CD4-positive, alpha-beta T cell treated with Interleukin-4 for 4 hours (primary cell): ENCODE measurements around the gene KRTAP1-1.
"Not testable (repeated sequence)": the region's sequence is repeated elsewhere in the genome, so short reads cannot be mapped to it uniquely, and the experiment has no call there.

Source experiments
- DNase-seq: peaks from one replicate; pipeline ENCODE4 v3.0.0-alpha.2; 2020

The KRTAP1-1 gene, protein sequence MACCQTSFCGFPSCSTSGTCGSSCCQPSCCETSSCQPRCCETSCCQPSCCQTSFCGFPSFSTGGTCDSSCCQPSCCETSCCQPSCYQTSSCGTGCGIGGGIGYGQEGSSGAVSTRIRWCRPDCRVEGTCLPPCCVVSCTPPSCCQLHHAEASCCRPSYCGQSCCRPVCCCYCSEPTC

GRCh38 chr17:41040783-41041571 is at the start of gene KRTAP1-1:
KRTAP1-1 (minus strand) TSS chr17:41041450; CDS start chr17:41041397, 53 bp downstream.
- not testable (repeated sequence) for DNase-seq

DNA sequence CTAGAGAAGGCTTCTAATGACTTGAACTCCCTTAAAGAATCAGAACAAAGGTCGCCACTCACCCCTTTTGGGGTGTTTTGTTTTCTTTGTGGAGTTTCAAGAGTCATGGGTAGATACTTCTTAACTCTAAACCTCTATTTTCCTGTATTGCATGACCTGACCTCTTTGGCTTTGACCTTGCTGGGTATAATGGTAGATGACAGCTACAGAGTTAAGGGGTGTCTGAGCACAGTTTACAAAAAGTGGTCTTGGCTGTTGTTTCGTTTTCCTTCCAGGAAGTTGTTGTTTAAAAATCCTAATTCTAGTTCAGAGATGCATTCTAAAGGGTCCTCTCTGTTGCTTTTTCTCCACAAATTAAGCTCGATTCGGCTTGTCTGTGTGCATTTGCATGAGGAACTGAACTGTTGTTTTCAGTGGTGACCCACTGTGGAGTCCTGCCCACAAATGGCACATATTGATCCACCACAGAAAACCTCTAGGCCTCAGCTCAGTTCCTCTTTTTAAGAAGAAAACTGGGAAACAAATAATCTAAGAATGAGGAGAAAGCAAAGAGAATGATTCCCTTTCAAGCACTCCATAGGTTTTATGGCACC is 47.6 kb upstream of the KRTAP1-1 start:
- not testable (repeated sequence) for DNase-seq

DNA sequence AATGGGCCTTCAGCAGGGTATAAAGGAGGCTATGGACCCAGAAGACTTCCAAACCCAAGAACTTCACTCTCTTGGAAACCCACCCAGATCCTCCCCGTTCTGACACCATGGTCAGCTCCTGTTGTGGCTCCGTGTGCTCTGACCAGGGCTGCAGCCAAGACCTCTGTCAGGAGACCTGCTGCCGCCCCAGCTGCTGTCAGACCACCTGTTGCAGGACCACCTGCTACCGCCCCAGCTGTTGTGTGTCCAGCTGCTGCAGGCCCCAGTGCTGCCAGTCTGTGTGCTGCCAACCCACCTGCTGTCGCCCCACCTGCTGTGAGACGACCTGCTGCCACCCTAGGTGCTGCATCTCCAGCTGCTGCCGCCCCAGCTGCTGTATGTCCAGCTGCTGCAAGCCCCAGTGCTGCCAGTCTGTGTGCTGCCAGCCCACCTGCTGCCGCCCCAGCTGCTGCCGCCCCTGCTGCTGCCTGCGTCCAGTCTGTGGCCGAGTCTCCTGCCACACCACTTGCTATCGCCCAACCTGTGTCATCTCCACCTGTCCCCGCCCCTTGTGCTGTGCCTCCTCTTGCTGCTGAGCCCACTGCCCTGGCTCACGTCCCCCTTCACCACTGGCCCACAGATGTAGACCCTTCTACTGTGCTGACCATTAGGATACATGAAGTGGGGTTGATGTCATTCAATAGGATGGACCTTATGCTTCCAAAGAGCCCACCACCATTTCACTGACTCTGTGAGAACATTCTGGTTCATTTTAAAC is 43.0 kb upstream of the KRTAP1-1 start, which contains the start of gene KRTAP4-7:
Gene KRTAP4-7, plus strand, starts transcription at position 51 of the 757 bp plus-strand sequence. Its CDS starts 57 bp downstream, at position 108.
- not testable (repeated sequence) for DNase-seq

GRCh38 chr17:41083427-41083826 is 42.2 kb upstream of the KRTAP1-1 start:
- not testable (repeated sequence) for DNase-seq

GRCh38 chr17:41082626-41083025 is 41.4 kb upstream of the KRTAP1-1 start:
- no peak for DNase-seq

DNA sequence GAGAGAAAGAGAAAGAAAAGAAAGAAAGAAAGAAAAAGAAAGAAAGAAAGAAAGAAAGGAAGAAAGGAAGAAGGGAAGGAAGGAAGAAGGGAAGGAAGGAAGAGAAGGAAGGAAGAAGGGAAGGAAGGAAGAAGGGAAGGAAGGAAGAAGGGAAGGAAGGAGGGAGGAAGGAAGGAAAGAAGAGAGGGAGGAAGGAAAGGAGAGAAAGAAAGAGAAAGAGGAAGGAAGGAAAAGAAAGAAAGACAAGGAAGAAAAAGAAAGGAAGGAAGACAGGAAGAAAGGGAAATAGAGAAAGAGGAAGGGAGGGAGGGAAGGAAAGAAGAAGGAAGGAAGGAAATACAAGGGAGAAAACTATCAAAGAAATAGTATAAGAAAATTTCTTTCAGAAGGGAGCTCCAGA is 35.5 kb upstream of the KRTAP1-1 start:
- DNase-seq, result no peak

DNA sequence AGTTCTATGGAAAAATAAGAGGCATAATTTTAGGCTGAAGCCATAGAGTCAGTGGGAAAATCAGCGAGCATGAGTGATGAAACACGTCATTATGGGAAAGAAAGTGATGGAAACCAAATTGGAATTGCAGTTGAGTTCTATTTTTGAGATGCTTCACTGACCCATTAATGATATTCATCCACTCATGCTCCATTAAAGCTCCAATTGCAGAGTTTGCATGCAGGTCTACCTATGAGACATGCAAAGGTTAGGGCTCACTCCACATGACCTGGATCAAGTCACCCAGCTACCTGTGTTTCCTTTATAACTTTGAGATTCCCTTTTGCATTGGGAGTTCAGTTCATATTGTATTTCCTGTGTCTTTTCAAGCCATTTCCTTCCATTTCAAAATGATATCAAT is 32.4 kb upstream of the KRTAP1-1 start:
- no peak for DNase-seq

GRCh38 chr17:41071606-41072360 is 30.5 kb upstream of the KRTAP1-1 start:
- DNase-seq, result no peak

DNA sequence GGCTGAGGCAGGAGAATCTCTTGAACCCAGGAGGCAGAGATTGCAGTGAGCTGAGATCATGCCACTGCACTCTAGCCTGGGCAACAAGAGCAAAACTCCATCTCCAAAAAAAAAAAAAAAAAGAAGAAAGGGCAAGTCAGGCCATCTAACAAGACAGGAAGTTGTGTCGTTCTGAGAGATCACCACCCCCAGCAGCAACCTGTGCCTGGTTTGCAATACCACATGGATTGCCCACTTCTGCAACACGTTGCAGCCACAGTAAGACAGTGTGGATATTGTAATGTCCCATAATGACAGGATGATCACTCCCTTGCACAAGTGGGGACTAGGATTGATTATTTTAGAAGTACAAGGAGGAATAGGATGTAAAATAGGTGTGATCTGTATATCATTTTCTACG is 27.8 kb upstream of the KRTAP1-1 start:
- no peak for DNase-seq

DNA sequence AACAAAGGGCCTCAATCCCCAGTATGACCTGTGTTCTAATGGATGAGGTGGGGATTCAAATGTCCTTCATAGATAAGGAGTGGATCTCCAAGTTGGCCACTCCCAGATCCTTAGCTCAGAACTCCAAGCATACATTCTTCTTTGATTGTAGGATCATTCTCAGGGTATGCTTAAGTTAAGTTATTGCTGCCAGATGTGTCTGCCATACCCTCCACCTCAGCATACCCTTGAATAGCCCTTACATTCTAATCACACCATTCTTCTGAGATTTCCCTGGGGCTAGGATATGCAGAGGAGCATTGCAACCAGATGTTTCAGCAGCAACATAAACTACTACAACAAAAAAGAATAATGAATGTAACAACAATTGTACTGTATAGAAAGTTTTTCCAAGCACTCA is 26.0 kb upstream of the KRTAP1-1 start:
- DNase-seq, result no peak

DNA sequence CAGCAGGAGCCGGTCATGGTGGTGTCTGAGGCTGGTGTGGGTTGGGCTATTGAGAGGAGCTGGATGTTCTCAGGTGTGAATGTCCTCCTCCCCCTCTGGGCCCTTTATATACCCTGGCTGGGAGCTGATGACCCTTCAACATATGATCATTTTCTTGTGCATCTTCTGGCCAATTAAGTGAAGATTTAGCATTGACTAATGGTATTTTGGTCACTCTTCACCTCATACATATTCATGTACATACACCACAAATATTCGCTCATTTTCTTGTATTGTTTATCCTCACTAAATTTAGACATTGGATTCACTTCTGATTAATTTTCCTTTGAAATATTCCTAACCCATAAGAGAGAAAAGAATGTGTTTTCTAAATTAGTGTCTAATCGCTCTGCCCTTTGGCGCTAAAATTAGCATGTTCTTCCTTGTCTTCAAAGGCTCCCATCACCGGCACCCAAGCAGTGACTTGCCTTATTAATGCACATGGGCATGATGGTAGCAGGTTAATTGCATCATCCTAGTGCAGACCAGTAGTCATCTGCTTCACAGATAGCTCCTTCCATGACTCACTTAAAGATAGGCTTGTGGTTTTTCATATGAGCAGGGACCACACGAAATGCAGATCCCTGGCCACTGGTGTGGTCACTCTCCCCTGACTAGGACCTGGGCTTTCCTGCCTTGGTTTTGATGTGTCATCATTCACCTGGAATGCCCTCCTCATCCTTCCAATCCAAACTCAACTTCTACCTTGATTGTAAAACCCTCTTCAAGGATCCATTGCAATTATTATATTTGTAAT is 24.8 kb upstream of the KRTAP1-1 start, which contains the start of gene KRTAP2-4:
Gene KRTAP2-4, minus strand, starts transcription at position 51 of the 796 bp plus-strand sequence. Its CDS starts 34 bp downstream, at position 17.
- no peak for DNase-seq

DNA sequence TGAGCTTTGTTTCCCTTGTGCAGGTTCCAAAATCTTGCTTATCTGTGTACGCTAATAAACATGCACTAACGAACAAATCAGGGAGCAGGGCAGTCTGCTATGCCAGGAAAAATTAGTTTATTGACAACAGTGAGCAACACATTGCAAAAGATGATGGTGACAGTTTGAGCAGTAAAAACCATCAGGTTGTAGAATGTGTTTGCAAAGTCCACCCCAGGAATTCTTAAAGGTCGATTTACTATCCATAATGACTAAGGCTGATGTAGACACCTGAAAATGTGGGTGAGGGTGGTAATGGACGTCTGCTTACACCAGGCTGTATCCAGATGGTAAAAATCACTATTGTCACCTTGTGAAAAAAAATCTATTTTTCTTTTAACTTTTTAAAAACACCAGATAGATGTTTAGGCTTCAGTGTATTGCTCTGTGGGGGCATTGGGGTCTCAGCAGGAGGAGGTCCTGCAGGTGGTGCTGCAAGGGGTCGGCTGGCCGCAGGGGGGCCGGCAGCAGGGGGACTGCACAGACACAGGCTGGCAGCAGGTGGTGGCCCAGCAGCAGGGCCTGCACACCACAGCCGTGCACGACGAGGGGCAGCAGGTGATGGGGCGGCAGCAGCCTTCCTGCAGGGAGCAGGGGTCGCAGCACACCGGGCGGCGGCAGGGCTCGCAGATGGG is 23.9 kb upstream of the KRTAP1-1 start:
- DNase-seq, result not testable (repeated sequence)

DNA sequence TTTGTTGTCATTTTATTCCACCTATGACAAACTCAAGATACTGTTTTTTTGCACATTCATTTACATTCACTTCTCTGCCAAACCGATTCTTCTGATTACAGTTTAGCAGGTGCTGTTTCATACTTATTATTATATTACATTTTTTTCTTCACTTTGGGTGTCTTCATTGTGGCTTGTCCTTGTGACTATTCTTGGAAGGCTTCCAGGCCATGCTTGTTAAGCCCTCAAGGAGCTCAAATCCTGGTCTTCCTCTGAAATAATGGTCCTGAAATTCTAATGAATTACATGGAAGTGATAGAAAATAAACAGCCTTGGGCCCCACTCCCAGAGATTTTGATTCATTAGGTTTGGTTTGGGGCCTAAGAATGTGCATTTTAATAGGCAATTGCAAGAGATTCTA is 23.1 kb upstream of the KRTAP1-1 start:
- DNase-seq, result no peak

- DNase-seq, result no peak
Measured at GRCh38 chr17:41063449-41063848, 22.2 kb upstream of the KRTAP1-1 start.

DNA sequence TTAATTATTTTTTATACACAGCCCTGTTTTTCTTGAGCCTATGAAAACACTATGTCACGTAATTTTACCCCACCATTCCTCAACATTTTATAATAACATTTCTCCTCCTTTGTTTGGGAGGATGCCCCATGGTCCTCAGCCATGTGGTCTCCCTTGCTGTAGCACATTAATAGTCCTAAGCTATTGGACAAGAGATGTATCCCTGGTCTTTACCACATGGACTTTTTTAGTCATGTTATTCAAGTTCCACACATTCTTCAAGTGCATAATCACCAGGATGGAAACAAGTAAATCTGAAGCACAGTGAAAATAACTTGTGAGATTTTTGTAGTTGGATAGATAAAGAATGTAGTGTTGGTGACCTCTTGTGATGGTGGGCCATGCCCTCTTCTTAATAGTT is 20.7 kb upstream of the KRTAP1-1 start:
- DNase-seq, result no peak

DNA sequence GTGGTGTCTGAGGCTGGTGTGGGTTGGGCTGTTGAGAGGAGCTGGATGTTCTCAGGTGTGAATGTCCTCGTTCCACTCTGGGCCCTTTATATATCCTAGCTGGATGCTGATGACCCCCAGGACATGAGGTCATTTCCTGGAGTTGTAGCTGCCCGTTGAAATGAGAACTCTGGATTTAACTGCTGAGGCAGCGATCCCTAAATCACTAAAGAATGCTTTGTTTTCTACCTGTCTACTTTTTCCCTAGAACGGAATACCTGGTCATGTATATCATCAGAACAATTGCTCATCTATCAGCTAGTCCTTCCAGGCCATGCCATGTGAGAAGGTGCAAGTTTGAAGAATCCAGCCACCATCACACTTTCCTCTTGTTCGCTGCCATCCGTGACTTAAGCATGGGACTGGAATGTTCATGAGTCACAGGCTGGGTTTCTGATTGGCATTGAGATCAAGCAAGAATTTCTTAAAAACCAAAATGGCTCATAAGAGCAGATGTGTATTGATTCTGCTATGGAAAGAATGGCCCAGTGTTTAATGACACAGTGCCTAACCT is 18.9 kb upstream of the KRTAP1-1 start, which contains the start of gene KRTAP2-3:
Gene KRTAP2-3, minus strand, starts transcription at position 63 of the 553 bp plus-strand sequence. CDS start 64 bp downstream, outside the sequence.
- no peak for DNase-seq

DNA sequence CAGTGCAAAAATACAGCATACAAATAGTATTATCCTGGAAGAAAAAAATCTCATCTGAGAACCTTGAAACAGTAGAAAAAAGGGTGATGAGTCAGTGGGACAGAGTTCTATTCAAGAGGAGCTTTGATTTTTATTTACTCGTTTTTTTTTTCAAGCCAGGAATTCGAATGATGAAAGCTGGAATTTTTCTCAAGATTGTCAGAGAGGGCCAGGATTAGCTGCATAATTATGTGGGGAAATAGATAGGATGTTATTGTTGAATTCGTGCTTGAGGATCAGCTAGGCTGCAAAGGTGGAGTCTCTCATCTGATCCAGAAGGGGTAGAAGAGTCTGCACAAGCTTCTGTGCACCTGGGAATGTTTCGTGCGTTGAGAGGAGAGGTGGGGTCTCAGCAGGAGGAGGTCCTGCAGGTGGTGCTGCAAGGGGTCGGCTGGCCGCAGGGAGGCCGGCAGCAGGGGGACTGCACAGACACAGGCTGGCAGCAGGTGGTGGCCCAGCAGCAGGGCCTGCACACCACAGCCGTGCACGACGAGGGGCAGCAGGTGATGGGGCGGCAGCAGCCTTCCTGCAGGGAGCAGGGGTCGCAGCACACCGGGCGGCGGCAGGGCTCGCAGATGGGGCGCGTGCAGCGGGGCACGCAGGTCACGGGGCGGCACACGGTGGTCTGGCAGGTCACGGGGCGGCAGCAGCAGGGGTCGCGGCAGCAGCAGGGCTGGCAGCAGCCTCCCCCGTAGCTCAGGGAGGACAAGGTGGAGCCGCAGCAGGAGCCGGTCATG is 18.2 kb upstream of the KRTAP1-1 start:
- DNase-seq, result not testable (repeated sequence)

- no peak for DNase-seq
Measured at GRCh38 chr17:41058741-41059140, 17.5 kb upstream of the KRTAP1-1 start.

DNA sequence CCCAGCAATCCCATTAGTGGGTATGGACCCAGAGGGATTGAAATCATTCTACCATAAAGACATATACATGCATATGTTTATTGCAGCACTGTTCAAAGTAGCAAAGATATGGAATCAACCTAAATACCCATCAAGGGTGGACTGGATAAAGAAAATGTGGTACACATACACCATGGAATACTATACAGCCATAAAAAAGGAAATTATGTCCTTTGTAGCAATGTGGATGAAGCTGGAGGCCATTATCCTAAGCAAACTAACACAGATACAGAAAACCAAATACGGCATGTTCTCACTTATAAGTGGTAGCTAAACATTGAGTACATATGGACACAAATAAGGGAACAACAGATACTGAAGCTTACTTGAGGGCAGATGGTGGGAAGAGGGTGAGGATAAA is 16.3 kb upstream of the KRTAP1-1 start:
- DNase-seq, result no peak
